DMS153 treated with DMSO at 0.1 percent for 48 hours (cell line): Measurements from ENCODE around the gene GRAMD2B.
"Not testable (repeated sequence)": the region's sequence is repeated elsewhere in the genome, so short reads cannot be mapped to it uniquely, and the experiment has no call there.

ENCODE experiments used
- DNase-seq: peaks from one replicate; lab custom pipeline; 2025; ENCODE audit not compliant: unreplicated experiment; lab: John Stamatoyannopoulos, UW

Gene GRAMD2B

GRCh38 chr5:126508962-126509279 is 85.7 kb downstream of the GRAMD2B start:
- no peak for DNase-seq

DNA sequence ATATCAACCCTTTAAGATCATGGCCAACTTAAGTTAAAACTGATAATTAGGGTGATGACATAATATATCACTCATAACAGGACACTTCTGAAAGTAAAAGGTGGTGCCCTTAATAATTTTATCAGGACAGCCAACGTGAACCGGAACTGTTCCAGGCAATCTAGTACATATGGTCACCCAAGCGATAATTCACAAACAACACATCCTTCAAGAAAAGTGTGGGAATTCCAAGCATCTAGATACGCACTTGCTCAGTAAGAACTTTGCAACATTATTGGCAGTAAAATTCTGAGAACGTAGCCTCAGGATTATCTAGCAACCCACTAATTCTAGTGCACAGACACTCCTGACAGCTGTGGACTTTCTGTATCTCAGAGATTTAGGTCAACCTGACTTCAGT is 86.1 kb downstream of the GRAMD2B start:
- DNase-seq, result no peak

DNA sequence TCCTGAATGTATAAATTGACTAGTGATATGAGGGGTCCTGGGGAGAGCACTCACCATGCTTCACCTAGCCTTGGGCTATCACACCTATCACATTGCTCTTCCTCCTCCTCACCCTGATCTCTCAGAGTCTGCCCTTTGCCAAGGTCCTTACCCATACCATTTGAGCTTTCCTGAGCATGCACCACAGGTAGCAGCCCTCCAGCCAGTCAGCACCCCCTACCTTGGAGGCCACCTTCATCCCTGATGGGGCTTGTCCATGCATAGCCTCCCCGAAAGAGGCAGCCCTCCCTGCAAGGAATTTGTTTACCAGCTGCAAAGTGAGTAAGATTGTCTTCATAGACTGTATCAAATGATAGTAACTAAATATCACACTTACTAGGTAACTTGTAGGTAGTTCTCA is 88.8 kb downstream of the GRAMD2B start:
- no peak for DNase-seq

DNA sequence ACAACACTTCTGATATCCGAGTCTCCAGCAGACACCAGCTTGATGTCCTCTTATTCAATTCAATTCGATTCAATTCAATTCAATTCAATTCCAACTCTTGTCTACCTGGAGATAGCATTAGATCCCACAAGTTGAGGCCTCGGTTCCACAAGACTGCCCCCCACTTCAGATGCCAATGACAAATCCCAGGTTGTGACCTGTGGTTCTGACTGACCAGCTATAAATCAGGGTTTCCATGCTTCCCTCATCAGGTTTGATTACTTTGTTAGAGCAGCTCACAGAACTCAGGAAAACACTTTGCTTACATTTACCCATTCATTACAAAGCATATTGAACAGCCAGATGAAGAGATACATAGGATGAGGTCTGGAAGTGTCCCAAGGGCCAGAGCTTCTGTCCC is 89.2 kb downstream of the GRAMD2B start:
- no peak for DNase-seq

- no peak for DNase-seq
Measured at GRCh38 chr5:126513302-126513701, 90.1 kb downstream of the GRAMD2B start.

DNA sequence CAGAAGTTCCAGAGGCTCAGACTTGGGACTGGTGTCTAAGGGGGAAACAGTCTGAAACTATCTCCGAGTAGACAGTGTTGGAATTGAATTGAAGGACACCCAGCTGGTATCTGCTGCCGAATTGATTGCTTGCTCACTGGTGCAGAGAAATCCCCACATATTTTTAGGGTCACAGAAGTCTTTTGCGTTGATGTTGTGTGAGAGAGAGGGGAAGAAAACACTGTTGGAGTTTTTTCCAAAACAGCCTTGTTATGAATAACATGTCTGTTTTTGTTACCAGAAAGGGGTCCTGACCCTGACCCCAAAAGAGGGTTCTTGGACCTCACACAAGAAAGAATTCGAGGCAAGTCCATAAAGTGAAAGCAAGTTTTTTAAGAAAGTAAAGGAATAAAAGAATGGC is 90.5 kb downstream of the GRAMD2B start:
- no peak for DNase-seq

- DNase-seq, result no peak
Measured at GRCh38 chr5:126514131-126514557, 90.9 kb downstream of the GRAMD2B start.

DNA sequence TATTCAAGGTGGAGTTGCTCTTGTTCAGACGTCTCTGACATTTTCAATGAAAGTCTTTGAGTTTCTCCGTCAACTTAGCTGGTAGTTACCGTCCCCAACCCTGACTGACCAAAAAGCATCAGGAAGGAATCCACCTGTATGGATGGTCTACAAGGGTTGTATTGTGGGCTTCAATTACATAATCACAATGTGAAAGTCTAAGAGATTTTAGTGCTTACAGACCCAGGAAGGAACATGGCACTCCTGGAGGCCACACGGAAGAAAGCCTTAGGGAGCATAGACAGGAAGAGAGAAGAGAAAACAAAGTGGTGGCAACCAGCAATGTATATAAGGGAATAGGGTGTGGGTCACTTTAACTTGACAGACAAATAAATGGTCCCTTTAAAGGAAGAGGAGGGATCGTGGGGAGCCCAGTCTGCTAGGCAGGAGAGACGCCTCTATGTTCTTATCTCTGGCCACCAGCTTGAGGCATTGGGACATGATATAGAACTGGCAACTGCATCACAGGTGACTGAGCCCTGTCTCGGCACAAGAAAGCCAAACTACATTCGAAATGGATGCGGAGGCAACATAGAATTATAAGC is 91.4 kb downstream of the GRAMD2B start:
- DNase-seq, result no peak

GRCh38 chr5:126515337-126515736 is 92.1 kb downstream of the GRAMD2B start:
- DNase-seq, result no peak

GRCh38 chr5:126516133-126516532 is 92.9 kb downstream of the GRAMD2B start:
- peak; percentile 20 for DNase-seq

GRCh38 chr5:126516852-126517251 is 93.6 kb downstream of the GRAMD2B start:
- no peak for DNase-seq

DNA sequence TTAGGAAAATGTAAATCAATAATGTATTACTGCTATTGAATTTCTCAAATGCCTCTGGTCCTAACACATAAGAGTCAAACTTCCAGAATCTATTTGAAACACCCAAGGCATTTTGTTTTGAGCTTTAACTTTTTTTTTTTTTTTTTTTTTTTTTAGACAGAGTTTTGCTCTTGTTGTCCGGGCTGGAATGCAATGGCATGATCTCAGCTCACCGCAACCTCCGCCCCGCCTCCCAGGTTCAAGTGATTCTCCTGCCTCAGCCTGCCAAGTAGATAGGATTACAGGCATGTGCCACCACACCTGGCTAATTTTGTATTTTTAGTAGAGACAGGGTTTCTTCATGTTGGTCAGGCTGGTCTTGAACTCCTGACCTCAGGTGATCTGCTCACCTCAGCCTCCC is 96.0 kb downstream of the GRAMD2B start:
- DNase-seq, result not testable (repeated sequence)

DNA sequence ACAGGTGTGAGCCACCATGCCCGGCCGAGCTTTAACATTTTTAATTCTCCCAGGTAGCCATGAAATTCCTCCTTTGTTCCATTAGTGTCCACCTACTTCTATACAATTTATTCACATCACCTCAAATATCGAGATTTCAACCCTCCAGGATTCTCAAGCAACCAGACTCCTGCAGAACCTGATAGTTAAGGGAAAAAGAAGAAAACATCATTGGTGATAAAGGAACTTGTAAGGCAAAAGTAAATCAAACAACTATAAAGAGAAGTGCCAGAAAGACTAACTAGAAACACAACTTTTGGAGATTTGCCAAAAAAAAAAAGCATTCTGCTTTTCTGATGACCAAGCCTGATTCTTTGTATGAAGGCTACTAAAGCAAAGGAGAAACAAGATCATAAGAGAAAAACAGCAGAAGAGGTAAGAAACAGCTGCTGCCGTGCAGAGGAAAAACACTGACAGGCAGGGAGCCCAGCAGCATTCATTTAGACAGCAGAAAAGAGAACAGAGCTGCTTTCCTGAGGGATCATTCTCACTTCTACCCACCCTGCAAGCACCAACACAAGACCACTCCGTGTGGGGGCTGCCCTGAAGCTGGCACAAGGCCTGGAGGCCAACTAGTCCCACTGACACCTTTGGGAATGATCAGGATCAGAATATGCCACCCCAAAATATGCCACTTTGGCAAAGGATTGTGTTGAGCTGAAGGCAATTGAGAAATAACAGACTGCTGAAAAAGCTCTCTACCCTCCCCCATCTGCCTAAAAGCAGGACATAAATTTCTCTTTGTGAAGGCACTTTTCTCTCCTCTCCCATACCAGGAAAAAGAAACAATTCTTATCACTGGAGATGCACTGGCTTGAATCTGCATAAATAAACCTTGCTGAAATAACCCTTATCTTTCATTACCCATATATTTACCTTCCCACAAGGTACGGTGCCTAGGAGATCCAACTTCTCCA is 96.7 kb downstream of the GRAMD2B start:
- no peak for DNase-seq

DNA sequence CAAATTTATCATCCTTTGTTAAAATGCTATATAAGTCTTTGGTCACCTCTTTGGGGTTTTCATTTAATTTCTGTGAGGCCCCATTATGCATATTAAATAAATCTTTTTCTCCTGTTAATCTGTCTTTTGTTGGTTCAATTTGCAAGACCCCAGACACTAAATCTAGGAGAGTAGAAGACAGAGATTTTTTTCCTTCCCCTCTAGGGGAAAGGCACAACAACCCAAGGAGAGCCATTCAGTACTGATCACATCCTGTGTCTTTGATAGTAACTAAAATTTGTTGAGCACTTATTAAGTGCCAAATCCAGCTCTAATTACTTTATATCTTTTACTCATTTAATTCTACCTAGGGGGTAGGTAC is 97.4 kb downstream of the GRAMD2B start:
- no peak for DNase-seq

DNA sequence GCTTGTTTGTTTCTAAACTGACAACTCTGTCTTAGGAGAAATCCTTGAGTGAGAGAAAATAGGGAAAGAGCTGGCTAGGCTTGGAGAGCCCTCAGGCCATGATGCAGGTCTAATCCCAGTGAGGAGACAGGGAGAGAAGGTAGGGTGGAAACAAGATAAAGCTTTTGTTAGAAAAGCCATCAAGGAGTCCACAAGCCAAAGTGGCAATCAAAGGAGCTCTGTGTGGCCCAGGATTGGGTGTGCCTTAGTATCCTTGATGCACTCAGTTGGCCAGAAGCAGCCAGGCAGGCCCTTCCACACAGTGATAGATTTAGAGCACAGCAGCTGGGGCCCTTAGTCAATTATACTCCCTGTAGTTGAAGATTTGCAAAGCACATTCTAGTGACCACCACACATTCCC is 97.9 kb downstream of the GRAMD2B start:
- DNase-seq, result no peak

DNA sequence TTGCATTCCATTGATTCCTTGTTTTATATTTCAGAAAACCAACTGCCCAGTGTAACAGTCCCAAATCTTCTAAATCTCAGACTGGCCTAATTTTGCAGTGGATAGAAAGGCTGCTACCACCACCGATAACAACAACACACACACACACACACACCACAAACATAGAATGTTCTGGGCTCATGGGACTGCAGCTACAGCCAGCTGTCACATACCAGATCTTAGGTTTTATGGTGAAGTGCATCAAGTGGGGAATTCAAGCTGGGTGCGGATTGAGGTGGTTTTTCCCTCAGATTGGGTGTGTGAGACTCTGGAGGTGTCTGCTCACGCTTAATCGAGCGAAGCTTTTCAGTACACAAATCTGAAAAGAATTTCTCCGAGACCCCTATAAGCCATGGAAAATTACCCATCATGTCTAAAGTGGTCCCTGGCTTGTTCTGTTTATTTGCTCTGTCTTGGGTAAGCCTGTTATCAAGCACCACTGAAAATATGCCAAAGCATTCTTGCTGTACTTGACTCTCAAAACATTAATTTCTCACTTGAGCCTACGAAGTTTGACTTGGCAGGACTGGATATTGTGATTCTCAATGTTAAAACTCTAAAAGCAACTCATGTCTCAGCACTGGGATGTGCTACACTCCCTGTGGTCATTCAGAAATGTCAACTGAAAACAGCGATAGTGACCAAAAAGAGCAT is 100.8 kb downstream of the GRAMD2B start:
- DNase-seq, result no peak

DNA sequence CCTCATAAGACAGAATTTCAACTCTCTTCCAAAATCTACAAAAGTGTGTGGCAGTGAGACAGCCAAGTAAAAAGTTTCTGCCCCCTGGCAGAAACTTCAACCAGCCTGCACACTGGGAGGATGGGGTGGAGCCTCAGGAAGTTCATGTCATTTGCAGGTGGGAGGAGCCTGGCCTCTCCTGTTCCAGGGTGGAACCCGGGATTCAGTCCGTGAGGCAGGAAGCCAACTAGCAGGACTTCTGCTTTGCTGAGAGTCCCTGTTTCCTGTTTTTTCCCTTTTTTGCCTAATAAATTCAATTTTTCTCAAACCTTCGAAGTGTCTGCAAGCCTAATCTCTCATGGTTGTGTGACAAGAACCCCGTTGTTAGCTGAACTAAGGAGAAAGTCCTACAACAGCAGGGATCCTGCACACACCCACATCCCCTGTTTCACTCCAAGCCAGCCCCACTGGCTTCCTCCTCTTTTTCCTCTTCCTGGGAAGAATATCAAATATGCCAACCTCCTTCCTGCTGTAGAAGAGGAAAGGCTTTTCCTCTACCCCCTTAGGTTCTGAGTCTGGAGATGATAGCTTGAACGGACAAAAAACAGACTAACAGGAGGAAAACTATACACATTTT is 102.5 kb downstream of the GRAMD2B start:
- DNase-seq, result no peak

DNA sequence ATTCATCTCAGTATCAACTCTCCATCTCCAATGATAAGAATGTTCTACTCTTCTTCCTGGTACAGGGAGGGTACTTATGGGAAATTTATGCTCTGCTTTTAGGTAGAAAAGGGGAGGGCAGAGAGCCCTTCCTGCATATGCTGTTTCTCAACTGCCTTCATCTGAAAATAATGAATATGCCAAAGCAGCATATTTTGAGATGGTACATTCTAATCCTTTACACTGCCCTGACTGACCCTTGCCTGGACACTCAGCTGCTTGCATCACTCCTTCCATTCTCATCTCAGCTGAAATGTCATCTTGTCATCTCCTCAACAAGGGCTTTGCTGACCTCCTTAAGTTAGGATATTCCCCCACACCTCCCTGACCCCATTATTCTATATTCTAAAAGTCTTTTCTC is 103.3 kb downstream of the GRAMD2B start:
- DNase-seq, result no peak

DNA sequence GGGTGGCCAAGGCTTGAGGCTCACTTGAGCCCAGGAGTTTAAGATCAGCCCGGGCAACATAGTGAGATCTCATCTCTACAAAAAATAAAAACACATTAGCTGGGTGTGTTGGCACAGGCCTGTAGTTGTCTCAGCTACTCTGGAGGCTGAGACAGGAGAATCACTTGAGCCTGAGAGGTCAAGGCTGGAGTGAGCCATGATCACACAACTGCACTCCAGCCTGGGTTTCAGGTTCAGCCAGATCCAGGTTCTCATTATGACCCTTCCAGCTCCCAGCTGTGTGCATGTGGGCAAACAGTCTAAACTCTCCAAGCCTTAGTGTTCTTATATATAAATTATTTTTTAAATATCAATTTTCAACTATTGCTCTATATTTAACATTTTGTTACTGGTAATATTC is 103.9 kb downstream of the GRAMD2B start:
- no peak for DNase-seq

- DNase-seq, result no peak
Measured at GRCh38 chr5:126527892-126528291, 104.7 kb downstream of the GRAMD2B start.

GRCh38 chr5:126531543-126532120 is 108.4 kb downstream of the GRAMD2B start:
- DNase-seq, result no peak
